ENCODE data around the gene WNT5B. TPM values are rescaled to one million over a fixed set of nuclear protein-coding genes. Genes with fewer than 3 reads are reported as not detected.

WNT5B gene
- total and polyA plus RNA-seq, 11 donors = 0.52 to 3.9 (median 1.3) TPM

DNA sequence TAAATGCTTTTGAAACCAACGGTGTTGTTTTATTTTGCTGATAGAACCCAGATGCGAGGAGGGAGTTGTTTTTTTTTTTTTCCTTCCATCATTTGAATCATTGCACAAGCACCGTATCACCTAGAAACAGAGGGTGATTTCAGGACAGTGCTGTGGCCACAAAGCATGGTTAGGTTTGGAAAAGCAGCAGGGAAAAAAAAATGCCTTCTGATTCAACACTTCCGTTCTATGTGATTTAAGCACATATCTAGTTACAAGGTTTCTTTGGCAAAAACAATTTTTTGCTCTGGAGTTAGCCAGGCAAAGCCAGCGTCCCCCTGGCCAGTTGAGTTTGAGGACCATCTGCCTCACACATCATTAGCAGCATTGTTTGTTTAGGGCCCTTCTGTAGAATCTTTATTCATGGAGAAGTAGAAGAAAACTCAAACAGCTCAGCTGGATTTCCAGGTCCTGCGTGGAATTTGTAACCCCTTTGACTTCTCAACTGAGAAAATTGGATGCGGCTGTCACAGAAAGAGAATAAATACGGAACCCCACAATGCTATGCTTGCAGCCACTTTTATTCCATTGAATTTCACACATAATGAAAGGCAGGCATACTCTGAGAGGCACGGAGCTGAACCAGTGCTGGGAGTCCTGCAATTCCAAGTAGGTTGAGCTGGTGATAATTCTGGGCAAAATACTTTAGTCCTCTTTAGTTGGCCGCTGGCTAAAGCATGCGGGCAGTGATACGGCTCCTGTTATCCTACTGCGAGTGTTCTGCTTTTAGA lies 17.0 kb upstream of the WNT5B start:
- no peak for DNase-seq
- TF ChIP-seq, protein P1, sequence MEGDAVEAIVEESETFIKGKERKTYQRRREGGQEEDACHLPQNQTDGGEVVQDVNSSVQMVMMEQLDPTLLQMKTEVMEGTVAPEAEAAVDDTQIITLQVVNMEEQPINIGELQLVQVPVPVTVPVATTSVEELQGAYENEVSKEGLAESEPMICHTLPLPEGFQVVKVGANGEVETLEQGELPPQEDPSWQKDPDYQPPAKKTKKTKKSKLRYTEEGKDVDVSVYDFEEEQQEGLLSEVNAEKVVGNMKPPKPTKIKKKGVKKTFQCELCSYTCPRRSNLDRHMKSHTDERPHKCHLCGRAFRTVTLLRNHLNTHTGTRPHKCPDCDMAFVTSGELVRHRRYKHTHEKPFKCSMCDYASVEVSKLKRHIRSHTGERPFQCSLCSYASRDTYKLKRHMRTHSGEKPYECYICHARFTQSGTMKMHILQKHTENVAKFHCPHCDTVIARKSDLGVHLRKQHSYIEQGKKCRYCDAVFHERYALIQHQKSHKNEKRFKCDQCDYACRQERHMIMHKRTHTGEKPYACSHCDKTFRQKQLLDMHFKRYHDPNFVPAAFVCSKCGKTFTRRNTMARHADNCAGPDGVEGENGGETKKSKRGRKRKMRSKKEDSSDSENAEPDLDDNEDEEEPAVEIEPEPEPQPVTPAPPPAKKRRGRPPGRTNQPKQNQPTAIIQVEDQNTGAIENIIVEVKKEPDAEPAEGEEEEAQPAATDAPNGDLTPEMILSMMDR (IDR thresholded peaks at IDR 0.05) = no peak
- no peak for TF ChIP-seq POLR2A (IDR thresholded peaks at IDR 0.05)
- peak in 3 of 4 donors; percentile 23 to 47 (median 45) for ATAC-seq
- no peaks in the 10 kb centered on the region for H3K27me3 ChIP-seq
- peaks cover 0 to 34% (median 7%) of the 10 kb centered on the region in 12 donors for H3K4me1 ChIP-seq
- H3K27ac ChIP-seq = peak overlapping the region in 9 of 12 donors; percentile 1 to 63 (median 36)
- 58 to 67% (median 61%) methylated on average over 13 of the region's 13 CpGs for WGBS, 4 donors
- H3K36me3 ChIP-seq = no peaks in the 10 kb centered on the region
- intact Hi-C loops (cut with DNase I) = no loop called here
- peak overlapping the region in 1 of 12 donors; percentile 17 for H3K4me3 ChIP-seq
- H3K9me3 ChIP-seq = no peaks in the 10 kb centered on the region

DNA sequence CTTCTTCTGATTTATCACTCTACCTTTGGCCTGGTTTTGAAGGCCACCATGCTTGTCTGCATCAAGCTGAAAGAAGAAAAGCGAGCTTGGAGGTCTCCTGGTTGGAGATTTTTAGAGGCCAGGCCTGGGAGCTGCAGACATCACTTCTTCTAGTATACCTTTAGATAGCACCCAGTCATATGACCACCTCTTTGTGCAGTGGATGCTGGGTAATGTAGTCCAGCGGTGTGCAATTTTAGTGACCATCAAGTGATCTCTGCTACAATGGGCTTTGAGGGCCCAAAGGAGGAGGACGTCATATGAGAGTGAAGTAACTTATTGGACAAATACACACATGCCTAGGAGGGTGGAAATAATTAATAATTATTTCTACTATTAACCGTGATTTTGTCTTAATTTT lies 15.2 kb upstream of the WNT5B start:
- intact Hi-C loops (cut with DNase I) = no loop called here
- no peak for ATAC-seq

GRCh38 chr12:1614360-1614759 lies 14.7 kb upstream of the WNT5B start:
- Histone ChIP-seq H3K36me3 (no peaks in the 10 kb centered on the region), H3K9me3 (no peaks in the 10 kb centered on the region), H3K27me3 (no peaks in the 10 kb centered on the region), H3K4me3 (no peak overlapping the region), H3K27ac (no peak overlapping the region), H3K4me1 (peaks cover 0 to 33% (median 4%) of the 10 kb centered on the region in 12 donors)
- intact Hi-C loops (cut with DNase I) = no loop called here
- TF ChIP-seq, protein P1 (IDR thresholded peaks at IDR 0.05) = no peak
- no peak for TF ChIP-seq POLR2A (IDR thresholded peaks at IDR 0.05)
- WGBS, 4 donors = 90 to 92% (median 92%) methylated on average over 6 of the region's 6 CpGs
- ATAC-seq (peak in 1 of 4 donors; percentile 12), DNase-seq (no peak)

More for the DNA sequence above, 15.2 kb upstream of the WNT5B start:
- Histone ChIP-seq H3K27ac (no peak overlapping the region), H3K4me3 (no peak overlapping the region), H3K4me1 (peaks cover 0 to 33% (median 6%) of the 10 kb centered on the region in 12 donors), H3K9me3 (no peaks in the 10 kb centered on the region), H3K27me3 (no peaks in the 10 kb centered on the region), H3K36me3 (no peaks in the 10 kb centered on the region)
- WGBS, 4 donors = 94 to 98% (median 98%) methylated on average over 4 of the region's 4 CpGs
- no peak for DNase-seq
- TF ChIP-seq POLR2A (IDR thresholded peaks at IDR 0.05) = no peak
- TF ChIP-seq, protein P1 (IDR thresholded peaks at IDR 0.05) = no peak

DNA sequence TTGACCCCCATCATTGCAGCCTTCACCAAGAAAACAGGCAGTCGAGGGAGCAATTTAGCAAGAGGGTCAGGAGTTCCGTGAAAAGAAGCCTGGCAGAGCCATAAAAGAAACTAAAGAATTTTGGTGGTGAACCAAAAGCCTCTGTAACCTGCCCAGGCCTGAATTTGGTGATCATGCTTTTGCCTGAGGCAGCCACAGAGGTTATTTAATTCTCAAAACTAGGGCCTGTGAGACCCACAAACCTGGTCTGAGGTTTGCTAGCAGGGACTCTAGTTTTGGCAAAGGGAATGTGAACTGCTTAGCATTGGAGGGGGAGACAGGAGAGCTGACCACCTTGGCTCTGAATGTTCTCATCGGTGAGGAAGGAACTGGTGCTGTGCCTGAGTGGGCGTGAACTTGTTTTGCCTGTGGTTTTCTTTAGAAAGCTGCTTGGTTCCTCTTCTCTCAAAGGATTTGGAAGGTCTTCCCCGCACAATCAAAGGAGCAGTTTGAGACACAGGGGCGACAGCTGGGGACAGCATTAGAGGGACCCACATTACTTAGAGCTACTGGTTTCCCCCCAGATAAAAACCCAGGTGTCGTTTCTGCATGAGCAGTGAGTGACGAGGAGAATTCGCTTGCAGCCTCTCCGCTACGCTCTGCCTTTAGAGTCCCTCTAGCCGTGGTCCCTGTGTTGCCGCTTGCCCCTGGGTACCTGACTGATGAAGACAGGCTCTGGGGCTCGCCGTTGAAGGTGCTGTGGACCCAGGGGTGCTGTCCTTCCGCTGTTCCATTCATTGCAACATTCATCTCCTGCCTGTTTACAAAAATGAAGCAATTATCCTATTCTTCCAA lies 12.6 kb upstream of the WNT5B start:
- TF ChIP-seq, protein P1 (IDR thresholded peaks at IDR 0.05) = no peak
- TF ChIP-seq POLR2A (IDR thresholded peaks at IDR 0.05) = no peak
- Histone ChIP-seq H3K36me3 (no peaks in the 10 kb centered on the region), H3K27me3 (no peaks in the 10 kb centered on the region), H3K4me1 (peaks cover 0 to 37% (median 4%) of the 10 kb centered on the region in 12 donors), H3K27ac (no peak overlapping the region), H3K9me3 (no peaks in the 10 kb centered on the region), H3K4me3 (peak overlapping the region in 1 of 12 donors; percentile 24)
- intact Hi-C loops (cut with DNase I) = no loop called here
- DNase-seq (no peak), ATAC-seq (no peak)
- 85 to 90% (median 87%) methylated on average over 16 of the region's 16 CpGs for whole genome bisulfite sequencing, 4 donors

All from heart left ventricle (tissue), 16 donors.